Measurements from ENCODE around the gene SPARCL1. TPM values are rescaled to one million over a fixed set of nuclear protein-coding genes. Genes with fewer than 3 reads are reported as not detected.
A peak's percentile ranks its signal among the peaks of the same experiment; 100 is the strongest.

The SPARCL1 gene
- polyA plus RNA-seq, 1 donor (not counting 4 experiments of a cell fraction or from before 2014, with no cell fraction given), result not detected

DNA sequence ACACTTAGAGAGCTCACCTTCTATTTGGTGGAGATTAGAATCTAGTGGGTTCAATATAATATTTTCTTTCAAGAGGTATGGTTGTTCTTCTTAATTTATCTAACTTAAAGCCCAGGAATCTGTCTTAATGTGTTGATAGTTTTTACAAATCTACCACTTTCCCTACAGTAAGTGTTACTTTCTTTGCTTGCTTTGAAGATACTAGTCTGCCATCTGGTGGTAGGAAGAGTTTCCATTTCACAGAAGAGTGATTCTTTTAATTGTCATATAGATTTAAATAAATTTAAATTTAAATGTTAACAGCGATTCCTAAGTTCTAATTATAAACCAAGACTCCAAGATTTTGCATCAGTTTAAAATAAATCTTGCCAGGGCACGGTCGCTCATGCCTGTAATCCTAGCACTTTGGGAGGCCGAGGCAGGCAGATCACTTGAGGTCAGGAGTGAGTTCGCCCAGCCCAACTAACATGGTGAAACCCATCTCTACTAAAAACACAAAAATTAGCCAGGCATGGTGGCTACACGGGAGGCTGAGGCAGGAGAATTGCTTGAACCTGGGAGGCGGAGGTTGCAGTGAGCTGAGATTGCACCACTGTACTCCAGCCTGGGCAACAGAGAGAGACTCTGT, 63.3 kb downstream of the SPARCL1 start:
- Histone ChIP-seq H3K36me3 (ENCODE audit: control insufficient read depth in 2 of 2, extremely low read depth in 1 of 2, insufficient read depth in 2 of 2, low read length in 2 of 2) (no peaks in the 10 kb centered on the region), H3K9me1 (ENCODE audit: control insufficient read depth, extremely low read depth, insufficient read depth, low read length) (no peaks in the 10 kb centered on the region), H3K79me2 (ENCODE audit: control insufficient read depth, insufficient read depth, low read length) (no peaks in the 10 kb centered on the region), H3K27ac (ENCODE audit: control insufficient read depth, insufficient read depth, low read length) (no peak overlapping the region), H4K20me1 (ENCODE audit: control insufficient read depth, extremely low read depth, insufficient read depth, low read length) (no peaks in the 10 kb centered on the region), H3K4me2 (ENCODE audit: control insufficient read depth, extremely low read depth, insufficient read depth, low read depth, low read length) (no peak overlapping the region), H2AFZ (ENCODE audit: control insufficient read depth, low read length) (no peak overlapping the region), H3K9me3 (ENCODE audit: control insufficient read depth, low read depth, low read length) (no peaks in the 10 kb centered on the region), H3K9ac (ENCODE audit: control insufficient read depth, extremely low read depth, insufficient read depth, low read length) (no peak overlapping the region), H3K4me3 (ENCODE audit: control insufficient read depth in 2 of 3, extremely low read depth in 1 of 3, insufficient read depth in 2 of 3, low read depth in 1 of 3, low read length in 3 of 3) (no peak overlapping the region), H3K27me3 (ENCODE audit: control insufficient read depth, extremely low read depth, insufficient read depth, low read length) (no peaks in the 10 kb centered on the region), H3K4me1 (ENCODE audit: control insufficient read depth, extremely low read depth, insufficient read depth, low read length) (no peaks in the 10 kb centered on the region)
- dilution Hi-C loops (cut with MboI; ENCODE audit: extremely low pct_ligation_motif_present, low sequenced_read_pairs), result no loop called here
- DNase-seq (ENCODE audit: low read depth, low spot score) (no peak), FAIRE-seq (no peak)
- TF ChIP-seq EZH2 (IDR thresholded peaks at IDR 0.05; ENCODE audit: low read length), result no peak
- TF ChIP-seq, protein P1, sequence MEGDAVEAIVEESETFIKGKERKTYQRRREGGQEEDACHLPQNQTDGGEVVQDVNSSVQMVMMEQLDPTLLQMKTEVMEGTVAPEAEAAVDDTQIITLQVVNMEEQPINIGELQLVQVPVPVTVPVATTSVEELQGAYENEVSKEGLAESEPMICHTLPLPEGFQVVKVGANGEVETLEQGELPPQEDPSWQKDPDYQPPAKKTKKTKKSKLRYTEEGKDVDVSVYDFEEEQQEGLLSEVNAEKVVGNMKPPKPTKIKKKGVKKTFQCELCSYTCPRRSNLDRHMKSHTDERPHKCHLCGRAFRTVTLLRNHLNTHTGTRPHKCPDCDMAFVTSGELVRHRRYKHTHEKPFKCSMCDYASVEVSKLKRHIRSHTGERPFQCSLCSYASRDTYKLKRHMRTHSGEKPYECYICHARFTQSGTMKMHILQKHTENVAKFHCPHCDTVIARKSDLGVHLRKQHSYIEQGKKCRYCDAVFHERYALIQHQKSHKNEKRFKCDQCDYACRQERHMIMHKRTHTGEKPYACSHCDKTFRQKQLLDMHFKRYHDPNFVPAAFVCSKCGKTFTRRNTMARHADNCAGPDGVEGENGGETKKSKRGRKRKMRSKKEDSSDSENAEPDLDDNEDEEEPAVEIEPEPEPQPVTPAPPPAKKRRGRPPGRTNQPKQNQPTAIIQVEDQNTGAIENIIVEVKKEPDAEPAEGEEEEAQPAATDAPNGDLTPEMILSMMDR (optimal IDR thresholded peaks at IDR 0.05 in 1 of 3, IDR thresholded peaks at IDR 0.05 in 1 of 3, conservative IDR thresholded peaks at IDR 0.05 in 1 of 3; ENCODE audit: extremely low read depth in 1 of 3, insufficient read depth in 2 of 3, low read length in 3 of 3), result peak in 2 of 3 experiments; percentile 23 to 38

DNA sequence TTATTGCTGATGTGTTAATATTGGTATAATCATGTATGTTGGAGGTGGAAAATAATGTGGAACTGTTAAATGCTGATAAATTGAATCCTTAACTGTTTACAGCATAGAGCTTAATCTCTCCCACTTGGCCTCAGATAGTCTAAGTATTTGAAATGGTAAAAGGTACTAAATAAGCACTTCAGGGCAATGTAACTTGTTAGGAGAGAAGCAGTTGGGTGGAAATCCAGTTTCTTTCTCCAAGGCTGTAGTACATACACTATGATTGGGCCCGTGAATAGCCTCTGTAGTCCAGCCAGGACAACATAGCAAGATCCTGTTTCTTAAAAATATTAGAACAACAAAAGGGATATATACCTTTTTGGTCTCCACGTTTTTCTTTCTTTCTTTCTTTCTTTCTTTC, 67.1 kb downstream of the SPARCL1 start:
- TF ChIP-seq, protein P1 (optimal IDR thresholded peaks at IDR 0.05 in 1 of 3, IDR thresholded peaks at IDR 0.05 in 1 of 3, conservative IDR thresholded peaks at IDR 0.05 in 1 of 3; ENCODE audit: extremely low read depth in 1 of 3, insufficient read depth in 2 of 3, low read length in 3 of 3), result no peak
- no peak for TF ChIP-seq EZH2 (IDR thresholded peaks at IDR 0.05; ENCODE audit: low read length)
- dilution Hi-C loops (cut with MboI; ENCODE audit: extremely low pct_ligation_motif_present, low sequenced_read_pairs), result no loop called here
- FAIRE-seq (no peak), DNase-seq (ENCODE audit: low read depth, low spot score) (no peak)
- Histone ChIP-seq H3K36me3 (ENCODE audit: control insufficient read depth in 2 of 2, extremely low read depth in 1 of 2, insufficient read depth in 2 of 2, low read length in 2 of 2) (peaks cover 0 to 2% of the 10 kb centered on the region in 2 experiments), H3K9ac (ENCODE audit: control insufficient read depth, extremely low read depth, insufficient read depth, low read length) (no peak overlapping the region), H4K20me1 (ENCODE audit: control insufficient read depth, extremely low read depth, insufficient read depth, low read length) (no peaks in the 10 kb centered on the region), H3K9me1 (ENCODE audit: control insufficient read depth, extremely low read depth, insufficient read depth, low read length) (no peaks in the 10 kb centered on the region), H3K9me3 (ENCODE audit: control insufficient read depth, low read depth, low read length) (no peaks in the 10 kb centered on the region), H3K27ac (ENCODE audit: control insufficient read depth, insufficient read depth, low read length) (no peak overlapping the region), H3K79me2 (ENCODE audit: control insufficient read depth, insufficient read depth, low read length) (no peaks in the 10 kb centered on the region), H3K27me3 (ENCODE audit: control insufficient read depth, extremely low read depth, insufficient read depth, low read length) (no peaks in the 10 kb centered on the region), H3K4me3 (ENCODE audit: control insufficient read depth in 2 of 3, extremely low read depth in 1 of 3, insufficient read depth in 2 of 3, low read depth in 1 of 3, low read length in 3 of 3) (no peak overlapping the region), H3K4me1 (ENCODE audit: control insufficient read depth, extremely low read depth, insufficient read depth, low read length) (no peaks in the 10 kb centered on the region), H3K4me2 (ENCODE audit: control insufficient read depth, extremely low read depth, insufficient read depth, low read depth, low read length) (no peak overlapping the region), H2AFZ (ENCODE audit: control insufficient read depth, low read length) (no peak overlapping the region)
